Kidney epithelial cell (primary cell): ENCODE results near the gene ADRA2C. TPM values are rescaled to one million over a fixed set of nuclear protein-coding genes. Genes with fewer than 3 reads are reported as not detected.

Source experiments
- DNase-seq: peaks from one replicate; pipeline ENCODE4 v3.0.0-alpha.2; 2010; ENCODE audit warnings: low read depth
- H3K27me3 ChIP-seq: 2 replicates; pipeline ENCODE4 v1.6.0; 2011; ENCODE audit warnings: low read length; ENCODE audit not compliant: control insufficient read depth, insufficient read depth
- H3K36me3 ChIP-seq: 2 replicates; pipeline ENCODE4 v1.5.1; 2011; ENCODE audit warnings: low read length; ENCODE audit not compliant: control insufficient read depth, insufficient read depth
- H3K4me3 ChIP-seq: 2 replicates; pipeline ENCODE4 v1.5.1; 2011; ENCODE audit warnings: low read depth, mild to moderate bottlenecking, control low read depth, low read length
- CTCF ChIP-seq: IDR thresholded peaks from 2 replicates; pipeline ENCODE4 v1.5.1; 2011; ENCODE audit warnings: mild to moderate bottlenecking, moderate library complexity, low read length, control low read depth, inconsistent platforms; ENCODE audit not compliant: insufficient read depth, poor library complexity, severe bottlenecking
- total RNA-seq: library from RNA; depleted of rRNA; stranded (reverse); fragments of >200 nt; gene quantifications from 2 replicates; pipeline ENCODE4 v1.2.3, GENCODE V29; 2015

Gene ADRA2C
- total RNA-seq, 1 donor from 2014 or later = 1.0 TPM

DNA sequence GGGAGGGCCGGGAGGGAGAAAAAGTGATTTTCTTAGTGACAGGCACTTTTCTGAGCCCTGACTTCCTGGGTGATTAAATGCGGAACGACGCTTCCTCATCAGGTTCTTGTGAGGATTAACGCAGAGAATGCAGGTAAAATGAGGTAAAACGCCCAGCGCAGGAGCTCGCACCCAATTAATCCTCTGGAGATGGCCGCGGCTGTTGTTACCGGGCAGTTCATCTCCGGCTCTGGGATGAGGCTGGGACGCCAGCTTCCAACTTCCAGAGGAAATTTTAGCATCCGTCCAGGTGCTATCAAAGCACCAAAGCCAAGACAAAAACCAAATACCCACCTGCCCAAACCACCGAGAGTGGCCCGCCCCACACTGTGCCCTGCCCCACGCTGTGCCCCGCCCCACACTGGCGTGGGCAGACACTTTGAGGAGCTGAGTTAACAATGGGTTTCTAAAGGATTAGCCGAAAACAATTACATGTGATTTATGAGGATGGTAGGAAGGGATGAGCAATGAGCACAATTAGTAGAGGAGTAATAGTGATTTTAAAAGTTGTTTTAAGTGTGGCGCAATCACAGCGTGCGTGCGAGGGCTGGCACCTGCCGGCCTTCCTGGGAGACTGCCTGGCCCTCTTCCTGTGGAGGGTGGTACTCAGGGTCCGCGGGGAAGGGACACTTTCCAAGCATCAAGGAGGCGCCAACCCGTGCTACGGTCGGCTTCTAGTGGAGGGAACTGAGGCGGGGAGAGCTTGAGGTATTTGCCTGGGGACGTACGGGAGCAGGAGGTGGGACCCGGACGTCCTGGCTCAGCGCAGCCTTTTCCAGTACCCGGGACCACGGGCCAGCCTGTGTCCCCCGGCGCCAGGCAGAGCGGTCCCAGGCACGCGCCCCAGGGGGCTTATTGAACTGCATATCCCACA lies 41.6 kb upstream of the ADRA2C start:
- Histone ChIP-seq H3K4me3 (no peak overlapping the region), H3K36me3 (no peaks in the 10 kb centered on the region), H3K27me3 (peaks cover 26% of the 10 kb centered on the region)
- TF ChIP-seq CTCF = no peak
- DNase-seq = no peak

GRCh38 chr4:3725936-3726870 lies 40.0 kb upstream of the ADRA2C start:
- DNase-seq = no peak
- no peak for TF ChIP-seq CTCF
- H3K27me3 ChIP-seq = peaks cover 26% of the 10 kb centered on the region
- H3K4me3 ChIP-seq = no peak overlapping the region
- H3K36me3 ChIP-seq = no peaks in the 10 kb centered on the region

GRCh38 chr4:3727847-3728469 lies 38.2 kb upstream of the ADRA2C start:
- no peak for TF ChIP-seq CTCF
- Histone ChIP-seq H3K4me3 (no peak overlapping the region), H3K27me3 (peaks cover 24% of the 10 kb centered on the region), H3K36me3 (no peaks in the 10 kb centered on the region)
- no peak for DNase-seq

GRCh38 chr4:3729188-3729881 lies 36.9 kb upstream of the ADRA2C start:
- H3K36me3 ChIP-seq = no peaks in the 10 kb centered on the region
- H3K27me3 ChIP-seq = peaks cover 16% of the 10 kb centered on the region
- no peak overlapping the region for H3K4me3 ChIP-seq
- DNase-seq = no peak
- TF ChIP-seq CTCF = no peak

- no peaks in the 10 kb centered on the region for H3K36me3 ChIP-seq
- no peak overlapping the region for H3K4me3 ChIP-seq
- no peak for TF ChIP-seq CTCF
- H3K27me3 ChIP-seq = peaks cover 10% of the 10 kb centered on the region
- no peak for DNase-seq
Measured at GRCh38 chr4:3729882-3730226, 36.3 kb upstream of the ADRA2C start.
